ENCODE measurements around the gene RYR3.

DNA sequence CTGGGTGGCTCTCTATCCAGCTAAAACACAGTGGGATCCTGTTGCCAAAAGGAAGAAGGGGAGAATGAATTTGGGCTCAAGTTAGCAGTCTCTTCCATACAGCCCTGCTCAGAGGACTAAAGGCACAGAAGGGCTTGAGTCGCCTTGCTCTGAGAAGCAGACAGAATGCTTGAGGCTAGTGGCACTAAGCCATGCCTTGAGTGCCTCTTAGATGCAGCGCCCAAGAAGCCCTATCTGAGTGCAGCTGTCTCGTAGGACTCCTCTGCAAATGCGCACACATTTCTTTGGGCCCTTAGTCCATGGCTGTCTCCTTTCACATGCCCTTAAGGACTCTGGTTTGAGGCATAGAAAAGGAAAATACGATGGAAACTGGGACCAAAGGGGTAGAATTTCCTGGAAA lies 446.2 kb downstream of the RYR3 start:
- TF ChIP-seq, protein P1, sequence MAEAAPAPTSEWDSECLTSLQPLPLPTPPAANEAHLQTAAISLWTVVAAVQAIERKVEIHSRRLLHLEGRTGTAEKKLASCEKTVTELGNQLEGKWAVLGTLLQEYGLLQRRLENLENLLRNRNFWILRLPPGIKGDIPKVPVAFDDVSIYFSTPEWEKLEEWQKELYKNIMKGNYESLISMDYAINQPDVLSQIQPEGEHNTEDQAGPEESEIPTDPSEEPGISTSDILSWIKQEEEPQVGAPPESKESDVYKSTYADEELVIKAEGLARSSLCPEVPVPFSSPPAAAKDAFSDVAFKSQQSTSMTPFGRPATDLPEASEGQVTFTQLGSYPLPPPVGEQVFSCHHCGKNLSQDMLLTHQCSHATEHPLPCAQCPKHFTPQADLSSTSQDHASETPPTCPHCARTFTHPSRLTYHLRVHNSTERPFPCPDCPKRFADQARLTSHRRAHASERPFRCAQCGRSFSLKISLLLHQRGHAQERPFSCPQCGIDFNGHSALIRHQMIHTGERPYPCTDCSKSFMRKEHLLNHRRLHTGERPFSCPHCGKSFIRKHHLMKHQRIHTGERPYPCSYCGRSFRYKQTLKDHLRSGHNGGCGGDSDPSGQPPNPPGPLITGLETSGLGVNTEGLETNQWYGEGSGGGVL (tag by site-specific recombination; IDR thresholded peaks at IDR 0.05) = no peak
- TF ChIP-seq ZNF184 (tag by site-specific recombination; IDR thresholded peaks at IDR 0.05) = no peak
- TF ChIP-seq ZNF266 (tag by site-specific recombination; IDR thresholded peaks at IDR 0.05; ENCODE audit: low read depth) = no peak
- TF ChIP-seq, protein P2, sequence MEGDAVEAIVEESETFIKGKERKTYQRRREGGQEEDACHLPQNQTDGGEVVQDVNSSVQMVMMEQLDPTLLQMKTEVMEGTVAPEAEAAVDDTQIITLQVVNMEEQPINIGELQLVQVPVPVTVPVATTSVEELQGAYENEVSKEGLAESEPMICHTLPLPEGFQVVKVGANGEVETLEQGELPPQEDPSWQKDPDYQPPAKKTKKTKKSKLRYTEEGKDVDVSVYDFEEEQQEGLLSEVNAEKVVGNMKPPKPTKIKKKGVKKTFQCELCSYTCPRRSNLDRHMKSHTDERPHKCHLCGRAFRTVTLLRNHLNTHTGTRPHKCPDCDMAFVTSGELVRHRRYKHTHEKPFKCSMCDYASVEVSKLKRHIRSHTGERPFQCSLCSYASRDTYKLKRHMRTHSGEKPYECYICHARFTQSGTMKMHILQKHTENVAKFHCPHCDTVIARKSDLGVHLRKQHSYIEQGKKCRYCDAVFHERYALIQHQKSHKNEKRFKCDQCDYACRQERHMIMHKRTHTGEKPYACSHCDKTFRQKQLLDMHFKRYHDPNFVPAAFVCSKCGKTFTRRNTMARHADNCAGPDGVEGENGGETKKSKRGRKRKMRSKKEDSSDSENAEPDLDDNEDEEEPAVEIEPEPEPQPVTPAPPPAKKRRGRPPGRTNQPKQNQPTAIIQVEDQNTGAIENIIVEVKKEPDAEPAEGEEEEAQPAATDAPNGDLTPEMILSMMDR (tag by site-specific recombination; IDR thresholded peaks at IDR 0.05) = no peak

Data from HEK293 (cell line).